DMS53 (cell line): ENCODE measurements around the gene IZUMO3.

Source experiments
- DNase-seq: peaks from one replicate; lab custom pipeline; 2025; lab: John Stamatoyannopoulos, UW

The IZUMO3 gene

GRCh38 chr9:24545847-24546522, at the start of gene IZUMO3:
TSS of gene IZUMO3 (minus strand) at chr9:24545897. CDS start at chr9:24545649, 248 bp downstream.
- DNase-seq, result no peak

- DNase-seq, result no peak
Observed at GRCh38 chr9:24594234-24594850, 48.6 kb upstream of the IZUMO3 start.

- DNase-seq, result peak; percentile 20
Observed at GRCh38 chr9:24590432-24590831, 44.7 kb upstream of the IZUMO3 start.

- no peak for DNase-seq
Observed at GRCh38 chr9:24587883-24588282, 42.2 kb upstream of the IZUMO3 start.

- peak; percentile 64 for DNase-seq
Observed at GRCh38 chr9:24582146-24583126, 36.7 kb upstream of the IZUMO3 start.

GRCh38 chr9:24580005-24580404, 34.3 kb upstream of the IZUMO3 start:
- DNase-seq, result peak; percentile 11

- no peak for DNase-seq
Observed at GRCh38 chr9:24572406-24572805, 26.7 kb upstream of the IZUMO3 start.

GRCh38 chr9:24561957-24562356, 16.3 kb upstream of the IZUMO3 start:
- no peak for DNase-seq

- no peak for DNase-seq
Observed at GRCh38 chr9:24553183-24553552, 7.5 kb upstream of the IZUMO3 start.

GRCh38 chr9:24552526-24553182, 7.0 kb upstream of the IZUMO3 start:
- DNase-seq, result no peak

GRCh38 chr9:24545285-24545684, 412 bp downstream of the IZUMO3 start:
- DNase-seq, result no peak

GRCh38 chr9:24518545-24518944, 27.2 kb downstream of the IZUMO3 start:
- DNase-seq, result no peak

GRCh38 chr9:24516463-24516862, 29.2 kb downstream of the IZUMO3 start:
- no peak for DNase-seq

GRCh38 chr9:24509850-24510249, 35.8 kb downstream of the IZUMO3 start:
- no peak for DNase-seq

- DNase-seq, result no peak
Observed at GRCh38 chr9:24504521-24504920, 41.2 kb downstream of the IZUMO3 start.

- peak; percentile 4 for DNase-seq
Observed at GRCh38 chr9:24502206-24502937, 43.3 kb downstream of the IZUMO3 start.

- DNase-seq, result no peak
Observed at GRCh38 chr9:24500761-24501160, 44.9 kb downstream of the IZUMO3 start.

- no peak for DNase-seq
Observed at GRCh38 chr9:24498632-24499031, 47.1 kb downstream of the IZUMO3 start.

- peak; percentile 18 for DNase-seq
Observed at GRCh38 chr9:24497671-24498070, 48.0 kb downstream of the IZUMO3 start.
